H9 (cell line): Measurements from ENCODE around the gene AP4B1. TPM values are rescaled to one million over a fixed set of nuclear protein-coding genes. Genes with fewer than 3 reads are reported as not detected.
A peak's percentile ranks its signal among the peaks of the same experiment; 100 is the strongest.

Experiments
- DNase-seq: peaks from one replicate; pipeline ENCODE4 v3.0.0-alpha.2; 2017
- H2AFZ ChIP-seq: one replicate; pipeline ENCODE4 v1.6.1; 2013; ENCODE audit warnings: mild to moderate bottlenecking, low read length, control low read depth, moderate library complexity
- H2AK5ac ChIP-seq: 2 replicates; pipeline ENCODE4 v1.6.1; 2013; ENCODE audit warnings: low read length, control low read depth, mixed read lengths; ENCODE audit not compliant: insufficient read length
- H2BK120ac ChIP-seq: one replicate; pipeline ENCODE4 v1.6.1; 2013; ENCODE audit warnings: low read depth, mild to moderate bottlenecking, low read length, control low read depth, inconsistent platforms; ENCODE audit not compliant: poor library complexity, severe bottlenecking
- H2BK12ac ChIP-seq: 2 replicates; pipeline ENCODE4 v1.6.1; 2013; ENCODE audit warnings: low read length, control low read depth, mixed read lengths, low read depth; ENCODE audit not compliant: insufficient read length
- H2BK15ac ChIP-seq: 2 replicates; pipeline ENCODE4 v1.6.1; 2013; ENCODE audit warnings: low read depth, low read length, control low read depth
- H2BK20ac ChIP-seq: one replicate; pipeline ENCODE4 v1.6.1; 2013; ENCODE audit warnings: low read depth, mild to moderate bottlenecking, low read length, control low read depth, inconsistent platforms; ENCODE audit not compliant: poor library complexity, severe bottlenecking
- H2BK5ac ChIP-seq: 2 replicates; pipeline ENCODE4 v1.6.1; 2013; ENCODE audit warnings: low read length, control low read depth, mixed read lengths; ENCODE audit not compliant: insufficient read length
- H3K14ac ChIP-seq: 2 replicates; pipeline ENCODE4 v1.6.1; 2013; ENCODE audit warnings: low read length, control low read depth; ENCODE audit not compliant: insufficient read depth
- H3K18ac ChIP-seq: 2 replicates; pipeline ENCODE4 v1.6.1; 2013; ENCODE audit warnings: low read depth, mild to moderate bottlenecking, mixed read lengths, low read length, control low read depth; ENCODE audit not compliant: insufficient read length
- H3K23ac ChIP-seq: 2 replicates; pipeline ENCODE4 v1.6.1; 2013; ENCODE audit warnings: low read length, control low read depth, mixed read lengths, low read depth; ENCODE audit not compliant: insufficient read length
- H3K23me2 ChIP-seq: 2 replicates; pipeline ENCODE4 v1.6.1; 2013; ENCODE audit warnings: low read depth, mild to moderate bottlenecking, mixed read lengths, low read length, control low read depth; ENCODE audit not compliant: insufficient read length, poor library complexity, severe bottlenecking
- H3K27ac ChIP-seq: 2 replicates; pipeline ENCODE4 v1.5.1; 2013; ENCODE audit warnings: low read length, control low read depth, mixed read lengths, low read depth; ENCODE audit not compliant: insufficient read length
- H3K27me3 ChIP-seq: 2 replicates; pipeline ENCODE4 v1.6.1; 2013; ENCODE audit warnings: low read length, control low read depth, inconsistent platforms; ENCODE audit not compliant: insufficient read depth
- H3K4ac ChIP-seq: 2 replicates; pipeline ENCODE4 v1.6.1; 2013; ENCODE audit warnings: low read depth, mild to moderate bottlenecking, control low read depth, inconsistent platforms, low read length, moderate library complexity
- H3K4me1 ChIP-seq: 2 replicates; pipeline ENCODE4 v1.6.1; 2013; ENCODE audit warnings: low read length, control low read depth, inconsistent platforms; ENCODE audit not compliant: insufficient read depth
- H3K4me2 ChIP-seq: 2 replicates; pipeline ENCODE4 v1.6.1; 2013; ENCODE audit warnings: low read length, control low read depth, mixed read lengths; ENCODE audit not compliant: insufficient read length, insufficient read depth
- H3K56ac ChIP-seq: 2 replicates; pipeline ENCODE4 v1.6.1; 2013; ENCODE audit warnings: low read depth, mild to moderate bottlenecking, mixed read lengths, low read length, control low read depth; ENCODE audit not compliant: insufficient read length
- H3K79me1 ChIP-seq: 2 replicates; pipeline ENCODE4 v1.6.1; 2013; ENCODE audit warnings: low read depth, mild to moderate bottlenecking, moderate library complexity, low read length, control low read depth, inconsistent platforms; ENCODE audit not compliant: insufficient read depth, poor library complexity, severe bottlenecking
- H3K79me2 ChIP-seq: 2 replicates; pipeline ENCODE4 v1.6.1; 2013; ENCODE audit warnings: low read length, control low read depth, inconsistent platforms; ENCODE audit not compliant: insufficient read depth
- H3K9ac ChIP-seq: 2 replicates; pipeline ENCODE4 v1.6.1; 2013; ENCODE audit warnings: low read length, control low read depth, mixed read lengths; ENCODE audit not compliant: insufficient read length; ENCODE audit errors: extremely low read depth
- H3K9me3 ChIP-seq: one replicate; pipeline ENCODE4 v1.6.1; 2013; ENCODE audit warnings: low read depth, low read length, inconsistent platforms; ENCODE audit not compliant: control insufficient read depth
- H3T11ph ChIP-seq: one replicate; pipeline ENCODE4 v1.6.1; 2013; ENCODE audit warnings: mild to moderate bottlenecking, low read length, control low read depth, inconsistent platforms
- H4K20me1 ChIP-seq: one replicate; pipeline ENCODE4 v1.6.1; 2013; ENCODE audit not compliant: control insufficient read depth, insufficient read length, insufficient read depth
- H4K5ac ChIP-seq: 2 replicates; pipeline ENCODE4 v1.6.1; 2013; ENCODE audit warnings: low read depth, mild to moderate bottlenecking, mixed read lengths, low read length, control low read depth; ENCODE audit not compliant: insufficient read length
- H4K8ac ChIP-seq: replicated peaks from 2 replicates; pipeline ENCODE4 v1.6.1; 2013; ENCODE audit warnings: low read length, control low read depth, mixed read lengths, low read depth; ENCODE audit not compliant: insufficient read length
- H4K91ac ChIP-seq: 2 replicates; pipeline ENCODE4 v1.6.1; 2013; ENCODE audit warnings: low read depth, mild to moderate bottlenecking, moderate library complexity, mixed read lengths, low read length, control low read depth; ENCODE audit not compliant: insufficient read length
- H3K27ac Mint-ChIP-seq, 3 experiments: 2 replicates in 2 of 3; 3 replicates in 1 of 3; pipeline ENCODE4 v1.8.0; 2020 to 2021; ENCODE audit warnings: mixed read lengths in 3 of 3, mild to moderate bottlenecking in 1 of 3, moderate library complexity in 1 of 3
- H3K27me3 Mint-ChIP-seq: 2 replicates; pipeline ENCODE4 v1.8.0; 2021; ENCODE audit warnings: low read depth, mild to moderate bottlenecking, moderate library complexity, mixed read lengths
- H3K36me3 Mint-ChIP-seq, 3 experiments: 2 replicates in 2 of 3; 3 replicates in 1 of 3; pipeline ENCODE4 v1.8.0; 2020 to 2021; ENCODE audit warnings: low read depth in 3 of 3, mixed read lengths in 3 of 3; ENCODE audit not compliant: insufficient read depth in 1 of 3
- H3K4me1 Mint-ChIP-seq, 2 experiments: 2 replicates each; pipeline ENCODE4 v1.8.0; 2020; ENCODE audit warnings: mixed read lengths in 2 of 2
- H3K4me3 Mint-ChIP-seq, 2 experiments: 2 replicates in 1 of 2; 3 replicates in 1 of 2; pipeline ENCODE4 v1.8.0; 2020 to 2021; ENCODE audit warnings: mild to moderate bottlenecking in 2 of 2, mixed read lengths in 2 of 2, moderate library complexity in 1 of 2
- H3K9me3 Mint-ChIP-seq, 2 experiments: 2 replicates in 1 of 2; 3 replicates in 1 of 2; pipeline ENCODE4 v1.8.0; 2020; ENCODE audit warnings: mild to moderate bottlenecking in 2 of 2, mixed read lengths in 2 of 2, moderate library complexity in 1 of 2
- CTCF ChIP-seq: fragments of 200-600 bp; sonication (generic); conservative IDR thresholded peaks from 3 replicates; pipeline ENCODE4 v1.8.0; 2021; ENCODE audit warnings: antibody characterized with exemption, mild to moderate bottlenecking
- WGBS: extraction: QIAGEN DNeasy Blood & Tissue Kit; methylation state at CpG from one replicate; pipeline ENCODE4 v1.1.7; 2013; ENCODE audit warnings: missing lambda C conversion rate, low lambda C conversion rate, mixed read lengths; ENCODE audit not compliant: insufficient read length; ENCODE audit errors: extremely low coverage; 5-methylcytosine and 5-hydroxymethylcytosine counted together
- total RNA-seq: library from RNA; stranded (reverse); gene quantifications from 2 replicates; pipeline ENCODE4 v1.2.1, GENCODE V29; 2021

Gene AP4B1
- total RNA-seq, 1 experiment from 2014 or later = 19.3 TPM

GRCh38 chr1:113928941-113929749, 24.5 kb upstream of the AP4B1 start, which contains the start of gene HIPK1:
Gene HIPK1, plus strand, starts transcription at chr1:113929324.
- Mint-ChIP-seq H3K9me3 (no peaks in the 10 kb centered on the region), H3K27ac (peak within 1 kb of the TSS in 2 of 3 experiments; percentile 78 to 93; a peak in 4 of 7 replicates), H3K27me3 (peaks cover 8% of the 10 kb centered on the region), H3K4me3 (peak within 1 kb of the TSS; percentile 90 to 92), H3K36me3 (no peaks in the 10 kb centered on the region), H3K4me1 (peaks cover 33 to 36% of the 10 kb centered on the region in 2 experiments)
- Histone ChIP-seq H3K79me1 (no peaks in the 10 kb centered on the region), H2BK12ac (no peak within 1 kb of the TSS), H3K79me2 (peaks cover 8% of the 10 kb centered on the region; the same call in 1 of the 2 replicates), H3K14ac (peak within 1 kb of the TSS; percentile 64), H3K27ac (no peak within 1 kb of the TSS), H3T11ph (no peak within 1 kb of the TSS), H3K9ac (peak within 1 kb of the TSS; percentile 48), H3K4me2 (peak within 1 kb of the TSS; percentile 97), H3K56ac (no peak within 1 kb of the TSS), H3K9me3 (no peaks in the 10 kb centered on the region), H2BK15ac (no peak within 1 kb of the TSS), H2BK120ac (no peak within 1 kb of the TSS), H3K18ac (peak within 1 kb of the TSS; percentile 10), H4K5ac (no peak within 1 kb of the TSS), H3K4ac (no peak within 1 kb of the TSS), H3K23ac (no peak within 1 kb of the TSS), H3K4me1 (no peaks in the 10 kb centered on the region), H2BK20ac (no peak within 1 kb of the TSS), H3K27me3 (no peaks in the 10 kb centered on the region), H3K23me2 (peaks cover 16% of the 10 kb centered on the region), H2AFZ (no peak within 1 kb of the TSS), H4K20me1 (no peaks in the 10 kb centered on the region), H2BK5ac (no peak within 1 kb of the TSS), H4K8ac (no peak within 1 kb of the TSS), H2AK5ac (no peak within 1 kb of the TSS), H4K91ac (no peak within 1 kb of the TSS)
- no CpG with 5 or more reads among the region's 61 CpGs for WGBS
- DNase-seq = peak; percentile 91
- no peak for TF ChIP-seq CTCF
